Keratinocyte (primary cell): ENCODE results near the gene LMBR1.

Experiments
- EZH2 ChIP-seq: IDR thresholded peaks from one replicate; pipeline ENCODE4 v1.6.1; 2012; ENCODE audit warnings: inconsistent platforms, mild to moderate bottlenecking, low read length, moderate library complexity
- TF ChIP-seq, protein P1 (sequence below), 3 experiments: IDR thresholded peaks in 1 of 3; conservative IDR thresholded peaks in 1 of 3; optimal IDR thresholded peaks in 1 of 3; 2 replicates in 2 of 3; 3 replicates in 1 of 3; pipeline versions ENCODE3 to v1.5.1; 2011; ENCODE audit warnings: low read length in 3 of 3, mild to moderate bottlenecking in 3 of 3, moderate library complexity in 2 of 3, control low read depth in 1 of 3, inconsistent platforms in 1 of 3; ENCODE audit not compliant: insufficient read depth in 2 of 3; ENCODE audit errors: extremely low read depth in 1 of 3

DNA sequence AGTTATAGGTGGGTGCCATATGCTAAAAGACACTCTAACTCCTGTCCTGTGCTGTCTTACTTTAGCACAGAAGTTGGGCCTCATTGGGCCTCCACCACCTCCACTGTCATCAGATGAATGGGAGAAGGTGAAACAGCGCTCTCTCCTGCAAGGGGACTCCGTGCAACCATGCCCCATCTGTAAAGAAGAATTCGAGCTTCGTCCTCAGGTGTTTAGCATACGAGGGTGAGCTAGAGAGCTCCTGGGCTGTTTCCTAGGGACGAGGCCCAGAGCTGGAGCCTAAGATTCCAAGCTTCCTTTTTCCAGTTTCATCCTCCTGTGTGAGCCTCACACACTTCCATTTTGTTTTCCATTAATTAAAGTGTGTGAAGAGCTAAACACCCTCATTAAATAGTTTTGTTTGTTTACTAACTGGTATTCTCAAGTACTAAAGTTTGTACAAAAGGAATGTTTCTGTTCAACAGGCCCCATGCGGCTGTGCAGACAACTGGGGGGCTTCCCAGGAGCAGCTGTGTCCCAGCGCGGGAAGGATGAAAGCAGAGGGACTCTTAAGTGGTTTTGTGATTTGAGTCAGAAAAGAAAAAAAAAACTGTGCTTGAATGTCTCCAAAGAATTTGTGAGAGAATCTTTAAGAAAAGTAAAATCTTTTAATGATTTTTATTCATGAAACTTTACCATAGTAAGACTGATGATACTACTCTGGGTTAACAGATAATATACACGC, 238.3 kb downstream of the LMBR1 start:
- TF ChIP-seq, protein P1, sequence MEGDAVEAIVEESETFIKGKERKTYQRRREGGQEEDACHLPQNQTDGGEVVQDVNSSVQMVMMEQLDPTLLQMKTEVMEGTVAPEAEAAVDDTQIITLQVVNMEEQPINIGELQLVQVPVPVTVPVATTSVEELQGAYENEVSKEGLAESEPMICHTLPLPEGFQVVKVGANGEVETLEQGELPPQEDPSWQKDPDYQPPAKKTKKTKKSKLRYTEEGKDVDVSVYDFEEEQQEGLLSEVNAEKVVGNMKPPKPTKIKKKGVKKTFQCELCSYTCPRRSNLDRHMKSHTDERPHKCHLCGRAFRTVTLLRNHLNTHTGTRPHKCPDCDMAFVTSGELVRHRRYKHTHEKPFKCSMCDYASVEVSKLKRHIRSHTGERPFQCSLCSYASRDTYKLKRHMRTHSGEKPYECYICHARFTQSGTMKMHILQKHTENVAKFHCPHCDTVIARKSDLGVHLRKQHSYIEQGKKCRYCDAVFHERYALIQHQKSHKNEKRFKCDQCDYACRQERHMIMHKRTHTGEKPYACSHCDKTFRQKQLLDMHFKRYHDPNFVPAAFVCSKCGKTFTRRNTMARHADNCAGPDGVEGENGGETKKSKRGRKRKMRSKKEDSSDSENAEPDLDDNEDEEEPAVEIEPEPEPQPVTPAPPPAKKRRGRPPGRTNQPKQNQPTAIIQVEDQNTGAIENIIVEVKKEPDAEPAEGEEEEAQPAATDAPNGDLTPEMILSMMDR (optimal IDR thresholded peaks at IDR 0.05 in 1 of 3, IDR thresholded peaks at IDR 0.05 in 1 of 3, conservative IDR thresholded peaks at IDR 0.05 in 1 of 3; ENCODE audit: extremely low read depth in 1 of 3, insufficient read depth in 2 of 3, low read length in 3 of 3) = no peak
- no peak for TF ChIP-seq EZH2
